DOHH2 (cell line): ENCODE results near the gene DISC1.

Experiments used
- CTCF ChIP-seq: fragments of 200-600 bp; sonication (generic); IDR thresholded peaks from one replicate; pipeline ENCODE4 v1.5.1; 2014; ENCODE audit warnings: antibody characterized with exemption, mild to moderate bottlenecking, low read depth, low read length; ENCODE audit not compliant: poor library complexity, severe bottlenecking
- EZH2phosphoT487 ChIP-seq: fragments of 200-600 bp; sonication (generic); IDR thresholded peaks from 2 replicates; pipeline ENCODE4 v1.6.1; 2017; ENCODE audit warnings: borderline replicate concordance, mild to moderate bottlenecking, antibody characterized with exemption, low read length, moderate library complexity, mixed read lengths

DNA sequence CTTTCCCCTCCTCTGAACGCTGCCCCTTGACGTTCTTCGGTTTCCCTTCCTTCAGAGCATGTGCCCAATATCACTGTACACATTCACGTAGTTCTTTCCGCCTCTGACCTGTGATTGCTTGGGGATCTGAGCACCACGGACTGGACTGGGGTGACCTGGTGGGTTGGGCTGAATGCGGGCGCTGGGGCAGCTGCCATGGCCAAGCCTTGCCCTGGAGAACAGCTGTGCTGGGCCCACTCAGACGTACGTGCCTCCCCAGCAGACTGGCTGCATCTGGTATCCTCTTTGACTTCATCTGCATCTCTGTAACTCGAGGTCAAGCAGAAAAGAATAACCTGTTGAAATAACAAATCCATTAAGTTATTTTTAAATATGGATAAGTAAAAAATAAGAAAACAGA is 35.1 kb upstream of the DISC1 start:
- TF ChIP-seq CTCF (no peak), EZH2phosphoT487 (no peak)
